GM10248 (cell line): ENCODE results near the gene GFI1B.
"Not testable (repeated sequence)": the region's sequence is repeated elsewhere in the genome, so short reads cannot be mapped to it uniquely, and the experiment has no call there.

ENCODE experiments used
- CTCF ChIA-PET: fragments of 300-600 bp; sonication (Branson Sonifier 250); formaldehyde crosslinking; extraction: SDS; loops from one replicate; lab custom pipeline; 2021; ENCODE audit warnings: antibody characterized with exemption; lab: Yijun Ruan, JAX
- POLR2A ChIA-PET: fragments of 350-650 bp; sonication (Branson Sonifier 250); formaldehyde crosslinking; extraction: SDS; loops from one replicate; lab custom pipeline; 2020; ENCODE audit warnings: antibody characterized with exemption; lab: Yijun Ruan, JAX
- DNase-seq: peaks from one replicate; pipeline ENCODE4 v3.0.0; 2012; ENCODE audit errors: extremely low spot score
- TF ChIP-seq, protein P1 (sequence below): IDR thresholded peaks from 2 replicates; pipeline ENCODE4 v1.5.1; 2012; ENCODE audit warnings: mild to moderate bottlenecking, low read depth; ENCODE audit errors: extremely low read depth, missing control alignments, control extremely low read depth

GFI1B gene

DNA sequence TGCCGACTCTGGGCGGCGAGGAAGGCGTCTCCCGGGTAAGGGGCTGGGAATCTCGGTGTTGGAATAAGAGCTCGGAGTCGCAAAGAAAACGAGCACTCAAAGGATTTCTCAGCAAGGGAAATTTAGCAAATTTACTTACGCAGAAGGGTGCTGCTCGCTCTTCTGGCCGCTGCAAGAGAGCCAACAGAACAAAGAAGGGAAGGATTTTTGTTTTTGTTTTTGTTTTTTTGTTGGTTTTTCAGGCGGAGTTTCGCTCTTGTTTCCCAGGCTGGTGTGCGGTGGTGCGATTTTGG is 52.6 kb downstream of the GFI1B start:
- TF ChIP-seq, protein P1, sequence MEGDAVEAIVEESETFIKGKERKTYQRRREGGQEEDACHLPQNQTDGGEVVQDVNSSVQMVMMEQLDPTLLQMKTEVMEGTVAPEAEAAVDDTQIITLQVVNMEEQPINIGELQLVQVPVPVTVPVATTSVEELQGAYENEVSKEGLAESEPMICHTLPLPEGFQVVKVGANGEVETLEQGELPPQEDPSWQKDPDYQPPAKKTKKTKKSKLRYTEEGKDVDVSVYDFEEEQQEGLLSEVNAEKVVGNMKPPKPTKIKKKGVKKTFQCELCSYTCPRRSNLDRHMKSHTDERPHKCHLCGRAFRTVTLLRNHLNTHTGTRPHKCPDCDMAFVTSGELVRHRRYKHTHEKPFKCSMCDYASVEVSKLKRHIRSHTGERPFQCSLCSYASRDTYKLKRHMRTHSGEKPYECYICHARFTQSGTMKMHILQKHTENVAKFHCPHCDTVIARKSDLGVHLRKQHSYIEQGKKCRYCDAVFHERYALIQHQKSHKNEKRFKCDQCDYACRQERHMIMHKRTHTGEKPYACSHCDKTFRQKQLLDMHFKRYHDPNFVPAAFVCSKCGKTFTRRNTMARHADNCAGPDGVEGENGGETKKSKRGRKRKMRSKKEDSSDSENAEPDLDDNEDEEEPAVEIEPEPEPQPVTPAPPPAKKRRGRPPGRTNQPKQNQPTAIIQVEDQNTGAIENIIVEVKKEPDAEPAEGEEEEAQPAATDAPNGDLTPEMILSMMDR, result no peak
- no peak for DNase-seq
- ChIA-PET POLR2A (interaction anchor here (0.7 to 0.9 kb wide), 2 partner anchors 13 to 119 kb away, joined by 3 read pairs; no protein-coding TSS in a partner anchor), CTCF (interaction anchor here (0.8 to 7.3 kb wide), 6 partner anchors 8 to 155 kb away, joined by 3 to 89 read pairs (median 6); no protein-coding TSS in a partner anchor)

GRCh38 chr9:133031496-133031911 is 53.0 kb downstream of the GFI1B start:
- TF ChIP-seq, protein P1, result no peak
- DNase-seq, result no peak
- ChIA-PET POLR2A (interaction anchor here (0.7 kb wide), 1 partner anchor 14 kb away, joined by 3 read pairs; no protein-coding TSS in a partner anchor), CTCF (interaction anchor here (0.8 to 7.3 kb wide), 7 partner anchors 9 to 155 kb away, joined by 3 to 89 read pairs (median 8); no protein-coding TSS in a partner anchor)

DNA sequence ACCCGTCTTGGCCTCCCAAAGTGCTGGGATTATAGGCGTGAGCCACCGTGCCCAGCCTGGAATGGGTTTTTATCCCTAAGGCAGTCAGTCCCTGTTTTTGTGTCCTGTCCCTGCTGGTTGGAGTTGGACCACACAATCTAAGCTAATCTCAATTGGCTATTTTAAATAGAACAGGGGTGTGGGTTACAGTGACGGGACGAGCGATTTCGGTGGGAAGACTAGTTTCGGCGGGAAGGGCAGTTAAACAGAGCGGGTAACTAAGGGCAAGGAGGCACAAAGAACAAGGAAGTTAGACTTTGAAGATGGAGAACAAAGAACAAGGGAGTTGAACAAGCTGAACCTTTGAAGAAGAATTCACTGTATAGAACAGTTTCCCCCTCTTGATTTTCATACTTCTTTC is 53.7 kb downstream of the GFI1B start:
- CTCF ChIA-PET, result interaction anchor here (1.1 to 7.3 kb wide), 5 partner anchors 9 to 130 kb away, joined by 3 to 89 read pairs (median 13); no protein-coding TSS in a partner anchor
- POLR2A ChIA-PET, result no interaction called here
- TF ChIP-seq, protein P1, result no peak
- no peak for DNase-seq

- CTCF ChIA-PET, result interaction anchor here (1.5 to 7.3 kb wide), 5 partner anchors 10 to 111 kb away, joined by 3 to 89 read pairs (median 6); no protein-coding TSS in a partner anchor
These were observed 57.2 kb downstream of the GFI1B start for GRCh38 chr9:133035669-133036068.

GRCh38 chr9:133037775-133038515 is 59.5 kb downstream of the GFI1B start:
- ChIA-PET POLR2A (no interaction called here), CTCF (interaction anchor here (0.7 to 1.4 kb wide), 4 partner anchors 11 to 110 kb away, joined by 3 to 4 read pairs (median 4); no protein-coding TSS in a partner anchor)
- TF ChIP-seq, protein P1, result no peak
- DNase-seq, result no peak

More at GRCh38 chr9:133035669-133036068, 57.2 kb downstream of the GFI1B start:
- no peak for DNase-seq
- POLR2A ChIA-PET, result no interaction called here
- TF ChIP-seq, protein P1, result no peak

- CTCF ChIA-PET, result interaction anchor here (0.8 to 3.7 kb wide), 9 partner anchors 9 to 145 kb away, joined by 3 to 22 read pairs (median 7); partner anchors contain the start of gene GTF3C5
- not testable (repeated sequence) for DNase-seq
These were observed 62.5 kb downstream of the GFI1B start for GRCh38 chr9:133040892-133041479.

More at GRCh38 chr9:133040892-133041479, 62.5 kb downstream of the GFI1B start:
- POLR2A ChIA-PET, result not testable (repeated sequence)
- TF ChIP-seq, protein P1, result peak; percentile 44
